Trophoblast cell (in vitro differentiated cells and primary cell): ENCODE data around the gene CNTN3.

Experiments used
- DNase-seq, 2 donors: peaks; one replicate each; pipeline ENCODE4 v3.0.0-alpha.2; 2016
- H2AFZ ChIP-seq: 2 replicates; pipeline ENCODE4 v1.6.1; 2013; ENCODE audit warnings: low read length, moderate library complexity, mild to moderate bottlenecking; ENCODE audit not compliant: insufficient read depth, poor library complexity
- H2AK5ac ChIP-seq: 2 replicates; pipeline ENCODE4 v1.6.1; 2013; ENCODE audit warnings: mild to moderate bottlenecking, low read length
- H2BK120ac ChIP-seq: 2 replicates; pipeline ENCODE4 v1.6.1; 2013; ENCODE audit warnings: low read length, mild to moderate bottlenecking, moderate library complexity; ENCODE audit not compliant: insufficient read depth, poor library complexity
- H2BK12ac ChIP-seq: 2 replicates; pipeline ENCODE4 v1.6.1; 2013; ENCODE audit warnings: mild to moderate bottlenecking, low read length, moderate library complexity
- H2BK5ac ChIP-seq: 2 replicates; pipeline ENCODE4 v1.6.1; 2013; ENCODE audit warnings: low read length, low read depth, moderate library complexity, mild to moderate bottlenecking; ENCODE audit not compliant: poor library complexity
- H3K14ac ChIP-seq: 2 replicates; pipeline ENCODE4 v1.6.1; 2013; ENCODE audit warnings: mild to moderate bottlenecking, low read length
- H3K18ac ChIP-seq: 2 replicates; pipeline ENCODE4 v1.6.1; 2013; ENCODE audit warnings: mild to moderate bottlenecking, low read length
- H3K23ac ChIP-seq: 2 replicates; pipeline ENCODE4 v1.6.1; 2013; ENCODE audit warnings: low read length
- H3K27ac ChIP-seq: 2 replicates; pipeline ENCODE4 v1.5.1; 2013; ENCODE audit warnings: low read depth, mild to moderate bottlenecking, inconsistent platforms, low read length, moderate library complexity
- H3K27me3 ChIP-seq: 2 replicates; pipeline ENCODE4 v1.6.1; 2013; ENCODE audit warnings: inconsistent platforms, mild to moderate bottlenecking, low read length, moderate library complexity; ENCODE audit not compliant: insufficient read depth
- H3K36me3 ChIP-seq, 2 experiments: 1 replicate in 1 of 2; 2 replicates in 1 of 2; pipeline ENCODE4 v1.6.1; 2013; ENCODE audit warnings: low read length in 2 of 2, mild to moderate bottlenecking in 2 of 2, moderate library complexity in 1 of 2; ENCODE audit not compliant: insufficient read depth in 2 of 2, control insufficient read depth in 1 of 2
- H3K4ac ChIP-seq: 2 replicates; pipeline ENCODE4 v1.6.1; 2013; ENCODE audit warnings: low read depth, mild to moderate bottlenecking, low read length, moderate library complexity
- H3K4me1 ChIP-seq, 2 experiments: 1 replicate in 1 of 2; 2 replicates in 1 of 2; pipeline ENCODE4 v1.6.1; 2013; ENCODE audit warnings: low read length in 2 of 2, mild to moderate bottlenecking in 2 of 2, moderate library complexity in 1 of 2; ENCODE audit not compliant: insufficient read depth in 2 of 2, control insufficient read depth in 1 of 2
- H3K4me2 ChIP-seq: 2 replicates; pipeline ENCODE4 v1.6.1; 2013; ENCODE audit warnings: inconsistent platforms, mild to moderate bottlenecking, low read length, moderate library complexity
- H3K4me3 ChIP-seq: 2 replicates; pipeline ENCODE4 v1.5.1; 2013; ENCODE audit warnings: mild to moderate bottlenecking, low read depth, low read length, inconsistent platforms
- H3K79me1 ChIP-seq: one replicate; pipeline ENCODE4 v1.6.1; 2013; ENCODE audit warnings: low read length
- H3K79me2 ChIP-seq: 2 replicates; pipeline ENCODE4 v1.6.1; 2013; ENCODE audit warnings: low read length, mild to moderate bottlenecking; ENCODE audit not compliant: control insufficient read depth, insufficient read depth, poor library complexity
- H3K9ac ChIP-seq: 2 replicates; pipeline ENCODE4 v1.6.1; 2013; ENCODE audit warnings: mild to moderate bottlenecking, low read length
- H3K9me3 ChIP-seq: 2 replicates; pipeline ENCODE4 v1.6.1; 2013; ENCODE audit warnings: low read depth, mild to moderate bottlenecking, control low read depth, inconsistent platforms, low read length; ENCODE audit not compliant: insufficient read depth
- H4K12ac ChIP-seq: 2 replicates; pipeline ENCODE4 v1.6.1; 2013; ENCODE audit warnings: low read depth, mild to moderate bottlenecking, low read length, moderate library complexity
- H4K8ac ChIP-seq: 2 replicates; pipeline ENCODE4 v1.6.1; 2013; ENCODE audit warnings: low read depth, mild to moderate bottlenecking, low read length, moderate library complexity
- H4K91ac ChIP-seq: one replicate; pipeline ENCODE4 v1.6.1; 2013; ENCODE audit warnings: low read depth, mild to moderate bottlenecking, low read length, moderate library complexity
- WGBS: extraction: QIAGEN DNeasy Blood & Tissue Kit; methylation state at CpG from one replicate; pipeline ENCODE4 v1.1.7; 2013; ENCODE audit warnings: missing lambda C conversion rate; ENCODE audit not compliant: insufficient read length, insufficient coverage; ENCODE audit errors: extremely low coverage; 5-methylcytosine and 5-hydroxymethylcytosine counted together

CNTN3 gene

GRCh38 chr3:74651292-74651691 lies 36.8 kb upstream of the CNTN3 start:
- DNase-seq = no peak
- no CpG with 5 or more reads among the region's 2 CpGs for WGBS
- no peak overlapping the region for H3K4me3 ChIP-seq

GRCh38 chr3:74648107-74648506 lies 33.6 kb upstream of the CNTN3 start:
- Histone ChIP-seq H4K12ac (no peak overlapping the region), H3K79me1 (no peaks in the 10 kb centered on the region), H4K8ac (no peak overlapping the region), H2BK5ac (no peak overlapping the region), H2BK12ac (no peak overlapping the region), H3K36me3 (no peaks in the 10 kb centered on the region), H3K79me2 (no peaks in the 10 kb centered on the region), H3K9me3 (no peaks in the 10 kb centered on the region), H2AK5ac (no peak overlapping the region), H3K14ac (no peak overlapping the region), H3K18ac (no peak overlapping the region), H3K27me3 (no peaks in the 10 kb centered on the region), H3K9ac (no peak overlapping the region), H3K23ac (no peak overlapping the region), H3K4me2 (no peak overlapping the region), H3K4me3 (no peak overlapping the region), H3K27ac (no peak overlapping the region), H3K4me1 (peaks cover 0 to 2% of the 10 kb centered on the region in 2 experiments), H4K91ac (no peak overlapping the region), H3K4ac (no peak overlapping the region), H2AFZ (no peak overlapping the region), H2BK120ac (no peak overlapping the region)
- WGBS = no CpG with 5 or more reads among the region's 4 CpGs
- DNase-seq = no peak

More at GRCh38 chr3:74651292-74651691, 36.8 kb upstream of the CNTN3 start:
- no peak overlapping the region for H3K4me2 ChIP-seq
- peaks cover 1% of the 10 kb centered on the region for H3K9me3 ChIP-seq
- H3K23ac ChIP-seq = no peak overlapping the region
- no peak overlapping the region for H2BK120ac ChIP-seq
- no peak overlapping the region for H2AK5ac ChIP-seq
- H3K79me2 ChIP-seq = no peaks in the 10 kb centered on the region
- no peak overlapping the region for H2AFZ ChIP-seq
- no peaks in the 10 kb centered on the region for H3K79me1 ChIP-seq
- H2BK5ac ChIP-seq = no peak overlapping the region
- no peaks in the 10 kb centered on the region for H3K36me3 ChIP-seq
- no peak overlapping the region for H4K12ac ChIP-seq
- no peak overlapping the region for H2BK12ac ChIP-seq
- H3K27me3 ChIP-seq = no peaks in the 10 kb centered on the region
- no peak overlapping the region for H4K91ac ChIP-seq
- no peaks in the 10 kb centered on the region for H3K4me1 ChIP-seq
- no peak overlapping the region for H3K9ac ChIP-seq
- no peak overlapping the region for H3K27ac ChIP-seq
- H3K4ac ChIP-seq = no peak overlapping the region
- H3K18ac ChIP-seq = no peak overlapping the region
- no peak overlapping the region for H3K14ac ChIP-seq
- no peak overlapping the region for H4K8ac ChIP-seq

DNA sequence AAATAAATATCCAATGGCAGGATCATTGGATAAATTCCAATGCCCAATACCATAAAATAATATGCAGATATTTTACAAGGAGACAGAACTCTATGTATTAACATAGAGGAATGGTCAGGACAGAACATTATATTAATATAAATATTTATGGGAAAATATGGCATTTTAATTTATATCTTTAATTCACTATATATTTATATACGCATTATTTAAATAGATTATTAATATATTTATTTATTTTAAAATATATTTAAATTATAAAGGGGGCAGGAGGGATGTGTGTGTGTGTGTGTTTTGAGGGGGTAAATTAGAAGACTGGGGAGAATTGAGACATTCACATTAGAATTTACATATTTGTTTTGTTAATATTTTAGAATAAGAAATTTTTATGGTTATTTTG lies 31.6 kb upstream of the CNTN3 start:
- Histone ChIP-seq H3K4me3 (no peak overlapping the region), H3K79me1 (no peaks in the 10 kb centered on the region), H3K79me2 (no peaks in the 10 kb centered on the region), H2AFZ (no peak overlapping the region), H2BK120ac (no peak overlapping the region), H3K18ac (no peak overlapping the region), H2BK5ac (no peak overlapping the region), H3K9me3 (no peaks in the 10 kb centered on the region), H3K4me1 (peaks cover 0 to 2% of the 10 kb centered on the region in 2 experiments), H3K4me2 (no peak overlapping the region), H3K4ac (no peak overlapping the region), H3K27ac (no peak overlapping the region), H3K36me3 (no peaks in the 10 kb centered on the region), H3K14ac (no peak overlapping the region), H2BK12ac (no peak overlapping the region), H4K8ac (no peak overlapping the region), H4K12ac (no peak overlapping the region), H3K23ac (no peak overlapping the region), H4K91ac (no peak overlapping the region), H2AK5ac (no peak overlapping the region), H3K9ac (no peak overlapping the region), H3K27me3 (no peaks in the 10 kb centered on the region)
- WGBS = no CpG with 5 or more reads among the region's 1 CpG
- DNase-seq = no peak

- Histone ChIP-seq H3K9ac (no peak overlapping the region), H3K23ac (no peak overlapping the region), H4K8ac (no peak overlapping the region), H3K79me2 (no peaks in the 10 kb centered on the region), H2BK120ac (no peak overlapping the region), H3K36me3 (no peaks in the 10 kb centered on the region), H3K4ac (no peak overlapping the region), H2BK12ac (no peak overlapping the region), H4K91ac (no peak overlapping the region), H3K14ac (no peak overlapping the region), H3K4me2 (no peak overlapping the region), H3K27me3 (no peaks in the 10 kb centered on the region), H3K9me3 (no peaks in the 10 kb centered on the region), H2AFZ (no peak overlapping the region), H3K4me3 (no peak overlapping the region), H3K27ac (no peak overlapping the region), H3K4me1 (peaks cover 0 to 2% of the 10 kb centered on the region in 2 experiments), H4K12ac (no peak overlapping the region), H2BK5ac (no peak overlapping the region), H2AK5ac (no peak overlapping the region), H3K79me1 (no peaks in the 10 kb centered on the region), H3K18ac (no peak overlapping the region)
- no peak for DNase-seq
- WGBS = no CpG with 5 or more reads among the region's 5 CpGs
Observed at GRCh38 chr3:74643636-74644035, 29.2 kb upstream of the CNTN3 start.
